ENCODE data around the gene ENTHD1.
"Not testable (repeated sequence)": the region's sequence is repeated elsewhere in the genome, so short reads cannot be mapped to it uniquely, and the experiment has no call there.

ENTHD1 gene

GRCh38 chr22:39900306-39901227, 7.0 kb upstream of the ENTHD1 start, which contains the start of gene GRAP2:
GRAP2 (plus strand) TSS chr22:39901084; CDS start chr22:39947107, 46,023 bp downstream.
- no peak for DNase-seq (ENCODE audit: low spot score)

- no peak for DNase-seq (ENCODE audit: low spot score)
Measured at GRCh38 chr22:39898997-39899396, 5.4 kb upstream of the ENTHD1 start.

- no peak for DNase-seq (ENCODE audit: low spot score)
Measured at GRCh38 chr22:39897841-39898240, 4.3 kb upstream of the ENTHD1 start.

GRCh38 chr22:39896313-39896996, 2.9 kb upstream of the ENTHD1 start:
- DNase-seq (ENCODE audit: low spot score), result no peak

- DNase-seq (ENCODE audit: low spot score), result no peak
Measured at GRCh38 chr22:39895682-39896081, 2.1 kb upstream of the ENTHD1 start.

- no peak for DNase-seq (ENCODE audit: low spot score)
Measured at GRCh38 chr22:39894554-39895092, 1.1 kb upstream of the ENTHD1 start.

GRCh38 chr22:39889924-39890323, 3.6 kb downstream of the ENTHD1 start:
- DNase-seq (ENCODE audit: low spot score), result not testable (repeated sequence)

- no peak for DNase-seq (ENCODE audit: low spot score)
Measured at GRCh38 chr22:39883057-39883456, 10.5 kb downstream of the ENTHD1 start.

- DNase-seq (ENCODE audit: low spot score), result no peak
Measured at GRCh38 chr22:39880722-39881121, 12.8 kb downstream of the ENTHD1 start.

- no peak for DNase-seq (ENCODE audit: low spot score)
Measured at GRCh38 chr22:39877079-39877845, 16.3 kb downstream of the ENTHD1 start.

GRCh38 chr22:39875176-39875885, 18.2 kb downstream of the ENTHD1 start:
- DNase-seq (ENCODE audit: low spot score), result not testable (repeated sequence)

GRCh38 chr22:39873965-39874364, 19.6 kb downstream of the ENTHD1 start:
- DNase-seq (ENCODE audit: low spot score), result no peak

- no peak for DNase-seq (ENCODE audit: low spot score)
Measured at GRCh38 chr22:39872548-39872947, 21.0 kb downstream of the ENTHD1 start.

- no peak for DNase-seq (ENCODE audit: low spot score)
Measured at GRCh38 chr22:39871008-39871798, 22.4 kb downstream of the ENTHD1 start.

GRCh38 chr22:39869797-39870196, 23.8 kb downstream of the ENTHD1 start:
- DNase-seq (ENCODE audit: low spot score), result not testable (repeated sequence)

- no peak for DNase-seq (ENCODE audit: low spot score)
Measured at GRCh38 chr22:39868741-39869140, 24.8 kb downstream of the ENTHD1 start.

- DNase-seq (ENCODE audit: low spot score), result no peak
Measured at GRCh38 chr22:39859903-39860588, 33.5 kb downstream of the ENTHD1 start.

- no peak for DNase-seq (ENCODE audit: low spot score)
Measured at GRCh38 chr22:39856588-39856987, 37.0 kb downstream of the ENTHD1 start.

- no peak for DNase-seq (ENCODE audit: low spot score)
Measured at GRCh38 chr22:39852799-39853198, 40.8 kb downstream of the ENTHD1 start.
